IMR-90 (cell line): ENCODE data around the gene SP3.

Experiments
- CTCF ChIP-seq: conservative IDR thresholded peaks from 2 replicates; pipeline ENCODE4 v1.5.1; 2012; ENCODE audit warnings: mild to moderate bottlenecking, low read depth, low read length, improper control_type of control experiment
- RFX5 ChIP-seq: IDR thresholded peaks from 2 replicates; pipeline ENCODE4 v1.8.0; 2012; ENCODE audit warnings: low read depth, mild to moderate bottlenecking, low read length, moderate library complexity

- TF ChIP-seq CTCF: no peak
- no peak for TF ChIP-seq RFX5
Measured at GRCh38 chr2:173952267-173953046, 12.7 kb downstream of the SP3 start.
